GM12872 (cell line): ENCODE measurements around the gene GRK2.
A peak's percentile ranks its signal among the peaks of the same experiment; 100 is the strongest.

Source experiments
- CTCF ChIP-seq: IDR thresholded peaks from 3 replicates; pipeline ENCODE4 v1.5.1; 2011; ENCODE audit warnings: low read depth, mild to moderate bottlenecking, low read length, moderate library complexity; ENCODE audit not compliant: insufficient read depth

The GRK2 gene

GRCh38 chr11:67265633-67266448, 432 bp upstream of the GRK2 start:
- peak; percentile 70 for TF ChIP-seq CTCF

- TF ChIP-seq CTCF, result no peak
Measured at GRCh38 chr11:67267188-67268080, 1.2 kb downstream of the GRK2 start.

GRCh38 chr11:67268081-67268961, 2.0 kb downstream of the GRK2 start:
- TF ChIP-seq CTCF, result 0 out of 3 replicates have a peak, but pooled peaks have one; percentile 9

GRCh38 chr11:67268962-67269268, 2.6 kb downstream of the GRK2 start:
- no peak for TF ChIP-seq CTCF

- no peak for TF ChIP-seq CTCF
Measured at GRCh38 chr11:67269401-67270255, 3.4 kb downstream of the GRK2 start.

- TF ChIP-seq CTCF, result no peak
Measured at GRCh38 chr11:67270256-67271204, 4.3 kb downstream of the GRK2 start.
